Gastroesophageal sphincter (tissue), 3 donors: Measurements from ENCODE around the gene TEX264.

Experiments used
- CTCF ChIP-seq, 4 experiments: fragments of 200-600 bp in 2 of 4; fragments of 450-650 bp in 2 of 4; sonication (generic) in 1 of 4; IDR thresholded peaks; one replicate each; pipeline ENCODE4 v1.5.1; 2017 to 2019; ENCODE audit warnings: antibody characterized with exemption in 4 of 4, mild to moderate bottlenecking in 2 of 4, moderate library complexity in 2 of 4
- POLR2AphosphoS5 ChIP-seq: sonication (generic); formaldehyde crosslinking; IDR thresholded peaks from one replicate; pipeline ENCODE4 v1.6.1; 2017; ENCODE audit warnings: antibody characterized with exemption

- TF ChIP-seq CTCF (IDR thresholded peaks at IDR 0.05): no peak
- no peak for TF ChIP-seq POLR2AphosphoS5
These were observed 32.2 kb downstream of the TEX264 start for GRCh38 chr3:51703068-51703760.
